HG02852 (cell line): ENCODE results near the gene CREBL2.
"Not testable (repeated sequence)": the region's sequence is repeated elsewhere in the genome, so short reads cannot be mapped to it uniquely, and the experiment has no call there.

ENCODE experiments used
- ATAC-seq: cut with Tn5 transposase; IDR thresholded peaks from one replicate; pipeline ENCODE4 v1.9.1; 2021; ENCODE audit warnings: mild to moderate bottlenecking, moderate library complexity; ENCODE audit not compliant: unreplicated experiment

CREBL2 gene

DNA sequence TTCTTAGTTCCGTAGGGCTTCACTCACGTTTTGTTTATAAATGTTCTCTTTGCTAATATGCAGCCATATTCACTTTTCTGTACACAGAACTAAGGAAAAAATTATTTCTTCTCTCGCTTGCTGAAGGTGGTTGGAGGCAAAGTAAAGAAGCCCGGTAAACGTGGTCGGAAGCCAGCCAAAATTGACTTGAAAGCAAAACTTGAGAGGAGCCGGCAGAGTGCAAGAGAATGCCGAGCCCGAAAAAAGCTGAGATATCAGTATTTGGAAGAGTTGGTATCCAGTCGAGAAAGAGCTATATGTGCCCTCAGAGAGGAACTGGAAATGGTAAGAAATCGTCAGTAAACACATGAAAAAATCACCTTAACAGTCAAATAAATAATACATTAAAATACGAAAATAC lies 24.0 kb downstream of the CREBL2 start:
- no peak for ATAC-seq

GRCh38 chr12:12636641-12637040 lies 25.0 kb downstream of the CREBL2 start:
- ATAC-seq: peak; percentile 65

GRCh38 chr12:12639995-12640394 lies 28.3 kb downstream of the CREBL2 start:
- not testable (repeated sequence) for ATAC-seq

DNA sequence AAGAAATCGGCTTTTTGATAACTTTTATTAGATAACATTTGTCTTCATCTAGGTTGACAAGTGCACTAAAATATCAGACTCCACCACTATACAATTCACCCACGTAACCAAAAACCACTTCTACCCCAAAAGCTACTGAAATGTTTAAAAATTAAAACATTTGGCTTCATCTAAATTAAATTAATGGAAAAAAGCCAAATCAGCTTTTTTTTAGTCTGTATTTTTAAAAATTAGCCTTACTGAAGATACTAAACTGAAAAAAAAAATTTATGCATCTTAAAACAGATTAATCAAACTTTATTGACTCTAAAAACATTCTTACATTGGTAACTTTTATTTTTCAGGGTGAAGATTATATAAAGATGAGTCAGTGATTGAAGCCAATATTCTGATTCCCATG lies 30.0 kb downstream of the CREBL2 start:
- no peak for ATAC-seq

DNA sequence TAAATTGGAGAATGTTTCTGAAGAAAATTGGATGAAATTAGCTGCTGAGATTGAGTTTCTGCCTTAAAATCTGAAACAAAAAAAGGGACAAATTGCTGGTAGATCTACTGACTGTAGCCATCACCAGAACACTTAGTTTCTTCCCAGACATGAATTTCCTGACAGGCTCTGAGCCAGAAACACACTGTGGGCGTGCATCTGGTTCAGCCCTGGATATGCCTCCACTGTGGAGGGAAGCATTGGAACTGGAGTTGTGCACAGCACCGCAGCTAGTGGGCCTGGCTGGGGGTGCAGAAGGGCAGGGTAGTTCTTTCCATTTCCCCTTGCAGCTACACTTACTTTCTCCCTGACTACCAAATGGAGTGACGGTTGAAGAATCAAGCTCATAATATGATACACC lies 31.2 kb downstream of the CREBL2 start:
- no peak for ATAC-seq

DNA sequence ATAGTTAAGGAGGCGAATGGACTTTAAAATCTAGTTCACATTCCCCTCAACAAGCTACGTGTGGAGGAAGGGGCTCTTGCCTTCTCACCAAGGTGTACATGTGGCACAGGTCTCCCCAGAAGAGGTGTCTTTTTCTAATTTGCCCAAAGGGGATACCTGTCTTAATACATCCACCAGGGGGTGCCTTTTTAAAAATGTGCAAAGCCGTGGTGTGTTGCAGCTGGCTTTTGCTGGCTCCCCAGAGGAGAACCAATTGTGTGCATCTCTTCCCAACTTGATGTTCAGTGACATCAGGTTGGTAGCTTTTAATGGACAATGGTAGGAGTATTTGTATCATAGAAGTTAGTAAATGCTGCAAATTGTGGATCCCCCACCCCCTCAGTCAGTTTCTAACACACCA lies 33.8 kb downstream of the CREBL2 start:
- peak; percentile 41 for ATAC-seq

DNA sequence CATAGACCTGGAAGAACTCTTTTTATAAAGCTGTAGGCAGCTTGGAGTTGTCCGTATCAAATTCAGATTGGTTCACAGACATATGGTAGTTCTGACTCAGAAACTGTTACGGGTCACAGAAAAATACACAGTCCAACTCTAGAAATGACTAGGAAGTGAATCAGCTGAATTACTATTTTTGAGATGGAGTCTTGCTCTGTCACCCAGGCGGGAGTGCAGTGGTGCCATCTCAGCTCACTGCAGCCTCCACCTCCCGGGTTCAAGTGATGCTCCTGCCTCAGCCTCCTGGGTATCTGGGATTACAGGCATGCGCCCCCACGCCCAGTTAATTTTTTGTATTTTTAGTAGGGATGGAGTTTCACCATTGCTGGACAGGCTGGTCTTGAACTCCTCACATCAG lies 34.3 kb downstream of the CREBL2 start:
- peak; percentile 76 for ATAC-seq

GRCh38 chr12:12646483-12647072 lies 34.9 kb downstream of the CREBL2 start:
- peak; percentile 47 for ATAC-seq

DNA sequence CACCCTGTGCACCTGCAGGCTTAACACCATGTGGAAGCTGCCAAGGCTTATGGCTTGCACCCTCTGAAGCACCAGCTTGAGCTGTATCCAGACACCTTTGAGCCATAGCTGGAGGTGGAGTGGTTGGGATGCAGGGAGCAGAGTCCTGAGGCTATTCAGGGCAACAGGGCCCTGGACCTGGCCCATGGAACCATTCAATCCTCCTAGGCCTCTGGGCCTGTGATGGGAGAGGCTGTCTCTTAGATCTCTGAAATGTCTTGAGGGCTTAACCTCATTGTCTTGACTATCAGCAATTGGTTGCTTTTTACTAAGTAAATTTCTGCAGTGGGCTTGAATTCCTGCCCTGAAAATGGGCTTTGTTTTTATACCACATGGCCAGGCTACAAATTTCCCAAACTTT lies 36.6 kb downstream of the CREBL2 start:
- ATAC-seq: no peak

- ATAC-seq: no peak
Observed at GRCh38 chr12:12648951-12649650, 37.4 kb downstream of the CREBL2 start.

- ATAC-seq: no peak
Observed at GRCh38 chr12:12651752-12652151, 40.1 kb downstream of the CREBL2 start.

- ATAC-seq: not testable (repeated sequence)
Observed at GRCh38 chr12:12652704-12653103, 41.0 kb downstream of the CREBL2 start.

- no peak for ATAC-seq
Observed at GRCh38 chr12:12653922-12654321, 42.2 kb downstream of the CREBL2 start.

- ATAC-seq: no peak
Observed at GRCh38 chr12:12654691-12655460, 43.2 kb downstream of the CREBL2 start.

- no peak for ATAC-seq
Observed at GRCh38 chr12:12660201-12660600, 48.5 kb downstream of the CREBL2 start.

GRCh38 chr12:12661086-12661856 lies 49.6 kb downstream of the CREBL2 start:
- ATAC-seq: no peak

DNA sequence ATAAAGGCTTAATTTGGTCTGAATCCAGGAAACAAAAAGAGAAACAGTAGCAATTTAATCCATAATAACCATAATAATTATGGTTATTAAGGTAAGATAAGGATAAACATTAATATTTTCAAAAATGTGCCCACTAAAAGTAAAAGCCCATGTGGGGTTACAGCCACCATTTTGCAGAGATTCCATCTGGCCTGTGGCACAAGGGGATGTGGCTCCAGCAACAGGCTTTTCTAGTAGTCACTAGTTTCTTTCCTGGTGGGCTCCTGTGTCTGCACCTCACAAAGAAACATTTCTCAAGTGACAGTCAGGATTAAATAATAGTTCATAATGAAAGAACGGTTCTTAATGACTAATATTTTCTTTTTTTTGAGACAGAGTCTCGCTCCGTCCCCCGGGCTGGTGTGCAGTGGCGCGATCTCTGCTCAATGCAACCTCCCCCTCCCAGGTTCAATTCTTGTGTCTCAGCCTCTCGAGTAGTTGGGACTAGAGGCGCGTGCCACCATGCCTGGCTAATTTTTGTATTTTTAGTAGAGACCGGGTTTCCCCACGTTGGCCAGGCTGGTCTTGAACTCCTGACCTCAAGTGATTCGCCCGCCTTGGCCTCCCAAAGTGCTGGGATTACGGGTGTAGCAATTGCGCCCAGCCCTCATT lies 52.1 kb downstream of the CREBL2 start:
- ATAC-seq: no peak

DNA sequence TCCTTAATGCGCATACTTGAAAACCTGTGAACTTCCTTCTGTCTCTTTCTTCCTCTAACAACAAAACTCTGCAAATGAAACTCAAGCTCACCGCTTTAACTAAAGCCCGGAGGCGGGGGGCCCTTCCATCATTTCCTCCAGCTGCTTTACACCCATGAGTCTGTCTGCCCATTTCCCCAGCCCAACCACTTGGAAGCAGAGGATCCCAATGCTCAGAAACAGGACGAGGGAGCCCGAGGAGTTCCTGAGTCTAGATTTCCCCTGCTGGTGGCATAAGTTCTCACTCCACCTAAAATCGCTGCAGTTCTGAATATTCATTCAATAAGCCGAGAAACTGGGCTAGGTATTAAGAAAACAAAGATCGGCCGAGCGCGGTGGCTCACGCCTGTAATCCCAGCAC lies 53.5 kb downstream of the CREBL2 start:
- ATAC-seq: no peak

GRCh38 chr12:12668005-12668404 lies 56.3 kb downstream of the CREBL2 start:
- no peak for ATAC-seq

GRCh38 chr12:12669020-12669419 lies 57.3 kb downstream of the CREBL2 start:
- ATAC-seq: no peak
